ENCODE measurements around the gene CDH22.
A peak's percentile ranks its signal among the peaks of the same experiment; 100 is the strongest.

Gene CDH22

GRCh38 chr20:46188866-46189541, 119.3 kb downstream of the CDH22 start:
- no peak for DNase-seq

GRCh38 chr20:46186210-46186609, 122.1 kb downstream of the CDH22 start:
- no peak for DNase-seq

- DNase-seq: no peak
Observed at GRCh38 chr20:46185353-46185752, 122.9 kb downstream of the CDH22 start.

GRCh38 chr20:46183768-46184167, 124.5 kb downstream of the CDH22 start:
- DNase-seq: no peak

GRCh38 chr20:46182276-46183200, 125.8 kb downstream of the CDH22 start:
- DNase-seq: no peak

- no peak for DNase-seq
Observed at GRCh38 chr20:46179862-46180261, 128.4 kb downstream of the CDH22 start.

GRCh38 chr20:46178891-46179290, 129.4 kb downstream of the CDH22 start:
- DNase-seq: no peak

- no peak for DNase-seq
Observed at GRCh38 chr20:46177768-46178167, 130.5 kb downstream of the CDH22 start.

GRCh38 chr20:46176739-46177378, 131.4 kb downstream of the CDH22 start:
- no peak for DNase-seq

GRCh38 chr20:46175127-46175494, 133.2 kb downstream of the CDH22 start:
- no peak for DNase-seq

- DNase-seq: peak; percentile 90
Observed at GRCh38 chr20:46174469-46175126, 133.7 kb downstream of the CDH22 start.

- no peak for DNase-seq
Observed at GRCh38 chr20:46173652-46174468, 134.4 kb downstream of the CDH22 start.

- DNase-seq: no peak
Observed at GRCh38 chr20:46172961-46173536, 135.2 kb downstream of the CDH22 start.

- DNase-seq: no peak
Observed at GRCh38 chr20:46172455-46172854, 135.8 kb downstream of the CDH22 start.

GRCh38 chr20:46171909-46172308, 136.4 kb downstream of the CDH22 start:
- DNase-seq: no peak

- no peak for DNase-seq
Observed at GRCh38 chr20:46171476-46171875, 136.8 kb downstream of the CDH22 start.

GRCh38 chr20:46169245-46170171, 138.8 kb downstream of the CDH22 start:
- DNase-seq: no peak

GRCh38 chr20:46168438-46168837, 139.9 kb downstream of the CDH22 start:
- DNase-seq: no peak

GRCh38 chr20:46167080-46167479, 141.2 kb downstream of the CDH22 start:
- no peak for DNase-seq

- DNase-seq: no peak
Observed at GRCh38 chr20:46164254-46164653, 144.0 kb downstream of the CDH22 start.

- DNase-seq: no peak
Observed at GRCh38 chr20:46161921-46162320, 146.4 kb downstream of the CDH22 start.

Data from activated effector memory CD4-positive, alpha-beta T cell treated with anti-CD3 and anti-CD28 coated beads, Interleukin-2, amount 50 U/mL, for 16 hours (primary cell).